H9 (cell line): ENCODE results near the gene MYRIP. TPM values are rescaled to one million over a fixed set of nuclear protein-coding genes. Genes with fewer than 3 reads are reported as not detected.

Experiments used
- DNase-seq: peaks from one replicate; pipeline ENCODE4 v3.0.0-alpha.2; 2017
- H2AFZ ChIP-seq: one replicate; pipeline ENCODE4 v1.6.1; 2013; ENCODE audit warnings: mild to moderate bottlenecking, low read length, control low read depth, moderate library complexity
- H2AK5ac ChIP-seq: 2 replicates; pipeline ENCODE4 v1.6.1; 2013; ENCODE audit warnings: low read length, control low read depth, mixed read lengths; ENCODE audit not compliant: insufficient read length
- H2BK120ac ChIP-seq: one replicate; pipeline ENCODE4 v1.6.1; 2013; ENCODE audit warnings: low read depth, mild to moderate bottlenecking, low read length, control low read depth, inconsistent platforms; ENCODE audit not compliant: poor library complexity, severe bottlenecking
- H2BK12ac ChIP-seq: 2 replicates; pipeline ENCODE4 v1.6.1; 2013; ENCODE audit warnings: low read length, control low read depth, mixed read lengths, low read depth; ENCODE audit not compliant: insufficient read length
- H2BK15ac ChIP-seq: 2 replicates; pipeline ENCODE4 v1.6.1; 2013; ENCODE audit warnings: low read depth, low read length, control low read depth
- H2BK20ac ChIP-seq: one replicate; pipeline ENCODE4 v1.6.1; 2013; ENCODE audit warnings: low read depth, mild to moderate bottlenecking, low read length, control low read depth, inconsistent platforms; ENCODE audit not compliant: poor library complexity, severe bottlenecking
- H2BK5ac ChIP-seq: 2 replicates; pipeline ENCODE4 v1.6.1; 2013; ENCODE audit warnings: low read length, control low read depth, mixed read lengths; ENCODE audit not compliant: insufficient read length
- H3K14ac ChIP-seq: 2 replicates; pipeline ENCODE4 v1.6.1; 2013; ENCODE audit warnings: low read length, control low read depth; ENCODE audit not compliant: insufficient read depth
- H3K18ac ChIP-seq: 2 replicates; pipeline ENCODE4 v1.6.1; 2013; ENCODE audit warnings: low read depth, mild to moderate bottlenecking, mixed read lengths, low read length, control low read depth; ENCODE audit not compliant: insufficient read length
- H3K23ac ChIP-seq: 2 replicates; pipeline ENCODE4 v1.6.1; 2013; ENCODE audit warnings: low read length, control low read depth, mixed read lengths, low read depth; ENCODE audit not compliant: insufficient read length
- H3K23me2 ChIP-seq: 2 replicates; pipeline ENCODE4 v1.6.1; 2013; ENCODE audit warnings: low read depth, mild to moderate bottlenecking, mixed read lengths, low read length, control low read depth; ENCODE audit not compliant: insufficient read length, poor library complexity, severe bottlenecking
- H3K27ac ChIP-seq: 2 replicates; pipeline ENCODE4 v1.5.1; 2013; ENCODE audit warnings: low read length, control low read depth, mixed read lengths, low read depth; ENCODE audit not compliant: insufficient read length
- H3K27me3 ChIP-seq: 2 replicates; pipeline ENCODE4 v1.6.1; 2013; ENCODE audit warnings: low read length, control low read depth, inconsistent platforms; ENCODE audit not compliant: insufficient read depth
- H3K4ac ChIP-seq: 2 replicates; pipeline ENCODE4 v1.6.1; 2013; ENCODE audit warnings: low read depth, mild to moderate bottlenecking, control low read depth, inconsistent platforms, low read length, moderate library complexity
- H3K4me1 ChIP-seq: 2 replicates; pipeline ENCODE4 v1.6.1; 2013; ENCODE audit warnings: low read length, control low read depth, inconsistent platforms; ENCODE audit not compliant: insufficient read depth
- H3K4me2 ChIP-seq: 2 replicates; pipeline ENCODE4 v1.6.1; 2013; ENCODE audit warnings: low read length, control low read depth, mixed read lengths; ENCODE audit not compliant: insufficient read length, insufficient read depth
- H3K56ac ChIP-seq: 2 replicates; pipeline ENCODE4 v1.6.1; 2013; ENCODE audit warnings: low read depth, mild to moderate bottlenecking, mixed read lengths, low read length, control low read depth; ENCODE audit not compliant: insufficient read length
- H3K79me1 ChIP-seq: 2 replicates; pipeline ENCODE4 v1.6.1; 2013; ENCODE audit warnings: low read depth, mild to moderate bottlenecking, moderate library complexity, low read length, control low read depth, inconsistent platforms; ENCODE audit not compliant: insufficient read depth, poor library complexity, severe bottlenecking
- H3K79me2 ChIP-seq: 2 replicates; pipeline ENCODE4 v1.6.1; 2013; ENCODE audit warnings: low read length, control low read depth, inconsistent platforms; ENCODE audit not compliant: insufficient read depth
- H3K9ac ChIP-seq: 2 replicates; pipeline ENCODE4 v1.6.1; 2013; ENCODE audit warnings: low read length, control low read depth, mixed read lengths; ENCODE audit not compliant: insufficient read length; ENCODE audit errors: extremely low read depth
- H3K9me3 ChIP-seq: one replicate; pipeline ENCODE4 v1.6.1; 2013; ENCODE audit warnings: low read depth, low read length, inconsistent platforms; ENCODE audit not compliant: control insufficient read depth
- H3T11ph ChIP-seq: one replicate; pipeline ENCODE4 v1.6.1; 2013; ENCODE audit warnings: mild to moderate bottlenecking, low read length, control low read depth, inconsistent platforms
- H4K20me1 ChIP-seq: one replicate; pipeline ENCODE4 v1.6.1; 2013; ENCODE audit not compliant: control insufficient read depth, insufficient read length, insufficient read depth
- H4K5ac ChIP-seq: 2 replicates; pipeline ENCODE4 v1.6.1; 2013; ENCODE audit warnings: low read depth, mild to moderate bottlenecking, mixed read lengths, low read length, control low read depth; ENCODE audit not compliant: insufficient read length
- H4K8ac ChIP-seq: replicated peaks from 2 replicates; pipeline ENCODE4 v1.6.1; 2013; ENCODE audit warnings: low read length, control low read depth, mixed read lengths, low read depth; ENCODE audit not compliant: insufficient read length
- H4K91ac ChIP-seq: 2 replicates; pipeline ENCODE4 v1.6.1; 2013; ENCODE audit warnings: low read depth, mild to moderate bottlenecking, moderate library complexity, mixed read lengths, low read length, control low read depth; ENCODE audit not compliant: insufficient read length
- H3K27ac Mint-ChIP-seq, 3 experiments: 2 replicates in 2 of 3; 3 replicates in 1 of 3; pipeline ENCODE4 v1.8.0; 2020 to 2021; ENCODE audit warnings: mixed read lengths in 3 of 3, mild to moderate bottlenecking in 1 of 3, moderate library complexity in 1 of 3
- H3K27me3 Mint-ChIP-seq: 2 replicates; pipeline ENCODE4 v1.8.0; 2021; ENCODE audit warnings: low read depth, mild to moderate bottlenecking, moderate library complexity, mixed read lengths
- H3K36me3 Mint-ChIP-seq, 3 experiments: 2 replicates in 2 of 3; 3 replicates in 1 of 3; pipeline ENCODE4 v1.8.0; 2020 to 2021; ENCODE audit warnings: low read depth in 3 of 3, mixed read lengths in 3 of 3; ENCODE audit not compliant: insufficient read depth in 1 of 3
- H3K4me1 Mint-ChIP-seq, 2 experiments: 2 replicates each; pipeline ENCODE4 v1.8.0; 2020; ENCODE audit warnings: mixed read lengths in 2 of 2
- H3K4me3 Mint-ChIP-seq, 2 experiments: 2 replicates in 1 of 2; 3 replicates in 1 of 2; pipeline ENCODE4 v1.8.0; 2020 to 2021; ENCODE audit warnings: mild to moderate bottlenecking in 2 of 2, mixed read lengths in 2 of 2, moderate library complexity in 1 of 2
- H3K9me3 Mint-ChIP-seq, 2 experiments: 2 replicates in 1 of 2; 3 replicates in 1 of 2; pipeline ENCODE4 v1.8.0; 2020; ENCODE audit warnings: mild to moderate bottlenecking in 2 of 2, mixed read lengths in 2 of 2, moderate library complexity in 1 of 2
- CTCF ChIP-seq: fragments of 200-600 bp; sonication (generic); conservative IDR thresholded peaks from 3 replicates; pipeline ENCODE4 v1.8.0; 2021; ENCODE audit warnings: antibody characterized with exemption, mild to moderate bottlenecking
- WGBS: extraction: QIAGEN DNeasy Blood & Tissue Kit; methylation state at CpG from one replicate; pipeline ENCODE4 v1.1.7; 2013; ENCODE audit warnings: missing lambda C conversion rate, low lambda C conversion rate, mixed read lengths; ENCODE audit not compliant: insufficient read length; ENCODE audit errors: extremely low coverage; 5-methylcytosine and 5-hydroxymethylcytosine counted together
- total RNA-seq: library from RNA; stranded (reverse); gene quantifications from 2 replicates; pipeline ENCODE4 v1.2.1, GENCODE V29; 2021

The MYRIP gene
- total RNA-seq, 1 experiment from 2014 or later = 1.8 TPM

- no peak overlapping the region for H3K4me2 ChIP-seq
- H4K91ac ChIP-seq = no peak overlapping the region
- Mint-ChIP-seq H3K4me3 (no peak overlapping the region), H3K4me1 (peaks cover 14 to 16% of the 10 kb centered on the region in 2 experiments), H3K27me3 (no peaks in the 10 kb centered on the region; the same call in 1 of the 2 replicates), H3K27ac (no peak overlapping the region), H3K36me3 (no peaks in the 10 kb centered on the region), H3K9me3 (peaks cover 0 to 8% of the 10 kb centered on the region in 2 experiments; a peak in 4 of 5 replicates)
- H2BK5ac ChIP-seq = no peak overlapping the region
- H2BK120ac ChIP-seq = no peak overlapping the region
- peaks cover 4% of the 10 kb centered on the region; the same call in 1 of the 2 replicates for H3K4me1 ChIP-seq
- no peak for TF ChIP-seq CTCF
- no peak overlapping the region for H3K9ac ChIP-seq
- no peak overlapping the region for H3K18ac ChIP-seq
- no peak overlapping the region for H3K23ac ChIP-seq
- no peak overlapping the region for H2BK12ac ChIP-seq
- no peak overlapping the region for H3K14ac ChIP-seq
- H3K27me3 ChIP-seq = no peaks in the 10 kb centered on the region
- no peak overlapping the region for H3K56ac ChIP-seq
- no CpG with 5 or more reads among the region's 4 CpGs for WGBS
- H2AFZ ChIP-seq = no peak overlapping the region
- no peaks in the 10 kb centered on the region for H3K79me1 ChIP-seq
- no peaks in the 10 kb centered on the region for H3K23me2 ChIP-seq
- H2AK5ac ChIP-seq = no peak overlapping the region
- no peak overlapping the region for H4K5ac ChIP-seq
- no peaks in the 10 kb centered on the region for H3K9me3 ChIP-seq
- no peaks in the 10 kb centered on the region for H4K20me1 ChIP-seq
- no peak overlapping the region for H3T11ph ChIP-seq
- H2BK15ac ChIP-seq = no peak overlapping the region
- no peaks in the 10 kb centered on the region for H3K79me2 ChIP-seq
- no peak overlapping the region for H2BK20ac ChIP-seq
- no peak overlapping the region for H3K27ac ChIP-seq
- no peak for DNase-seq
- H3K4ac ChIP-seq = no peak overlapping the region
- H4K8ac ChIP-seq = no peak overlapping the region
Measured at GRCh38 chr3:40104441-40104840, 295.0 kb downstream of the MYRIP start.
